Spleen (tissue), 7 donors: ENCODE measurements around the gene RASA3.

Experiments
- CTCF ChIP-seq, 11 experiments: fragments of 200-600 bp in 7 of 11; fragments of 450-650 bp in 4 of 11; sonication (generic) in 4 of 11; IDR thresholded peaks in 8 of 11; conservative IDR thresholded peaks in 3 of 11; 1 replicate in 7 of 11; 2 replicates in 4 of 11; pipeline versions ENCODE4 v1.4.0 to v1.8.0; 2016 to 2021; ENCODE audit warnings: antibody characterized with exemption in 11 of 11, inconsistent platforms in 4 of 11, mild to moderate bottlenecking in 1 of 11
- POLR2A ChIP-seq, 3 donors: fragments of 450-650 bp; IDR thresholded peaks; one replicate each; pipeline ENCODE4 v1.5.1; 2017; ENCODE audit warnings: antibody characterized with exemption in 3 of 3, mild to moderate bottlenecking in 1 of 3
- POLR2AphosphoS5 ChIP-seq, 3 donors: sonication (generic); formaldehyde crosslinking; IDR thresholded peaks; one replicate each; pipeline ENCODE4 v1.5.1; 2017; ENCODE audit warnings: antibody characterized with exemption in 3 of 3
- donor health status: DM: no; HTN: no; CAD: no; lungs with moderate emphysema.
- donor health status: DM: no; HTN: no; CAD: no.
- donor health status: DM: no; HTN: no; CAD: no.

- TF ChIP-seq CTCF (IDR thresholded peaks at IDR 0.05 in 8 of 11, conservative IDR thresholded peaks at IDR 0.05 in 3 of 11) (no peak), POLR2A (IDR thresholded peaks at IDR 0.05) (no peak), POLR2AphosphoS5 (IDR thresholded peaks at IDR 0.05) (no peak)
These were observed 65.5 kb downstream of the RASA3 start for GRCh38 chr13:114066956-114067355.
